SU-DHL-6 (cell line): ENCODE data around the gene SPATA1.

Experiments used
- H2AFZ ChIP-seq: fragments of 200-600 bp; sonication (generic); 2 replicates; pipeline ENCODE4 v1.6.1; 2014; ENCODE audit warnings: low read depth, mild to moderate bottlenecking, moderate library complexity, mixed read lengths, antibody characterized with exemption, low read length; ENCODE audit not compliant: severe bottlenecking
- H3F3A ChIP-seq: fragments of 200-600 bp; shearing (Covaris generic); 2 replicates; pipeline ENCODE4 v1.6.0; 2016; ENCODE audit warnings: antibody characterized with exemption, mild to moderate bottlenecking; ENCODE audit not compliant: insufficient read depth
- H3K27ac ChIP-seq: fragments of 200-600 bp; sonication (generic); 2 replicates; pipeline ENCODE4 v1.5.1; 2016; ENCODE audit warnings: low read depth, mild to moderate bottlenecking, low read length, moderate library complexity, mixed read lengths
- H3K27me3 ChIP-seq: fragments of 200-600 bp; sonication (generic), shearing (Covaris generic); 2 replicates; pipeline ENCODE4 v1.6.0; 2014; ENCODE audit warnings: mild to moderate bottlenecking, low read length
- H3K36me3 ChIP-seq: fragments of 200-600 bp; sonication (generic); 2 replicates; pipeline ENCODE4 v1.6.1; 2014; ENCODE audit warnings: mild to moderate bottlenecking, low read length, mixed read lengths
- H3K4me2 ChIP-seq: fragments of 300-600, 200-600 bp; shearing (Covaris generic), sonication (generic); 2 replicates; pipeline ENCODE4 v1.6.0; 2014; ENCODE audit warnings: low read length, low read depth, mild to moderate bottlenecking; ENCODE audit not compliant: poor library complexity, severe bottlenecking
- H3K4me3 ChIP-seq: fragments of 200-600 bp; sonication (generic); 2 replicates; pipeline ENCODE4 v1.5.1; 2014; ENCODE audit warnings: antibody characterized with exemption, low read length, mild to moderate bottlenecking, mixed read lengths; ENCODE audit not compliant: insufficient read depth, poor library complexity, severe bottlenecking
- H3K79me2 ChIP-seq: fragments of 200-600 bp; sonication (generic); 2 replicates; pipeline ENCODE4 v1.6.1; 2014; ENCODE audit warnings: mild to moderate bottlenecking, low read length, moderate library complexity; ENCODE audit not compliant: insufficient read depth
- H3K9ac ChIP-seq: fragments of 200-600 bp; sonication (generic); 2 replicates; pipeline ENCODE4 v1.7.0; 2014; ENCODE audit warnings: mild to moderate bottlenecking, low read length
- H3K9me2 ChIP-seq: fragments of 200-600 bp; sonication (generic); replicated peaks from 2 replicates; pipeline ENCODE4 v1.6.1; 2014; ENCODE audit warnings: low read length; ENCODE audit not compliant: insufficient read depth
- H3K9me3 ChIP-seq: fragments of 200-600 bp; sonication (generic); 2 replicates; pipeline ENCODE4 v1.6.1; 2014; ENCODE audit warnings: low read length, mixed read lengths; ENCODE audit not compliant: insufficient read depth
- H4K20me1 ChIP-seq: fragments of 200-600 bp; sonication (generic); 2 replicates; pipeline ENCODE4 v1.6.1; 2014; ENCODE audit warnings: low read depth, mild to moderate bottlenecking, antibody characterized with exemption, low read length, moderate library complexity, mixed read lengths
- CTCF ChIP-seq: fragments of 200-600 bp; sonication (generic); IDR thresholded peaks from one replicate; pipeline ENCODE4 v1.5.1; 2017; ENCODE audit warnings: antibody characterized with exemption, mild to moderate bottlenecking, low read length, moderate library complexity; ENCODE audit not compliant: insufficient read depth, poor library complexity, severe bottlenecking
- EZH2phosphoT487 ChIP-seq: fragments of 200-600 bp; sonication (generic), shearing (Covaris generic); conservative IDR thresholded peaks from 2 replicates; pipeline ENCODE4 v1.6.1; 2018; ENCODE audit warnings: mild to moderate bottlenecking, antibody characterized with exemption, low read length, moderate library complexity, mixed read lengths

SPATA1 gene

DNA sequence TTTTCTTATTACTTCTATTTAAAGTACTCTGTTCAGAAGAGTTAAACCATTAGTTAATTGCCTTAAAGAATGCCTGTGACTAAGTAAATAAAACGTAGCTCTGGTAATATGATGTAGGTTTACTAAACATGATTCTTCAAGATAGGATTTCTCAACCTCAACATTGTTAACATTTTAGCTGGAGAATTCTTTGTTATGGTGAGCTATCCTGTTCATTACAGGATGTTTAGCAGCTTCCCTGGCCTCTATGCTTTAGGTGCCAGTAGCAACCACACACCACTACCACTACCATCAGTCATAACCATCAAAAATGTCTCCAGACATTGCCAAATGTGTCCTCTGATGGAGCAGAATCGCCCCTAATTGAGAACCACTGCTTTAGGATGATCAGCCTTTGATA is 16.4 kb upstream of the SPATA1 start:
- TF ChIP-seq CTCF, result no peak
- no peak for TF ChIP-seq EZH2phosphoT487
- no peak overlapping the region for H2AFZ ChIP-seq
- H3K79me2 ChIP-seq, result peaks cover 41% of the 10 kb centered on the region
- H3F3A ChIP-seq, result peaks cover 8% of the 10 kb centered on the region; the same call in 1 of the 2 replicates
- H3K9me3 ChIP-seq, result no peaks in the 10 kb centered on the region
- H3K36me3 ChIP-seq, result peaks cover 50% of the 10 kb centered on the region
- H3K9ac ChIP-seq, result no peak overlapping the region
- no peak overlapping the region for H3K27ac ChIP-seq
- no peaks in the 10 kb centered on the region for H3K27me3 ChIP-seq
- H3K4me3 ChIP-seq, result no peak overlapping the region
- no peak overlapping the region for H3K4me2 ChIP-seq
- H3K9me2 ChIP-seq, result no peaks in the 10 kb centered on the region
- peaks cover 13% of the 10 kb centered on the region for H4K20me1 ChIP-seq

- Histone ChIP-seq H3K9me3 (no peaks in the 10 kb centered on the region), H3K9ac (no peak overlapping the region), H3K4me3 (no peak overlapping the region), H3K36me3 (peaks cover 67% of the 10 kb centered on the region), H3K27me3 (no peaks in the 10 kb centered on the region), H3F3A (peaks cover 18% of the 10 kb centered on the region), H3K27ac (no peak overlapping the region), H4K20me1 (peaks cover 9% of the 10 kb centered on the region), H3K9me2 (no peaks in the 10 kb centered on the region), H3K79me2 (peaks cover 15% of the 10 kb centered on the region), H3K4me2 (no peak overlapping the region), H2AFZ (no peak overlapping the region)
- TF ChIP-seq CTCF (no peak), EZH2phosphoT487 (no peak)
Measured at GRCh38 chr1:84492726-84493125, 13.5 kb upstream of the SPATA1 start.

DNA sequence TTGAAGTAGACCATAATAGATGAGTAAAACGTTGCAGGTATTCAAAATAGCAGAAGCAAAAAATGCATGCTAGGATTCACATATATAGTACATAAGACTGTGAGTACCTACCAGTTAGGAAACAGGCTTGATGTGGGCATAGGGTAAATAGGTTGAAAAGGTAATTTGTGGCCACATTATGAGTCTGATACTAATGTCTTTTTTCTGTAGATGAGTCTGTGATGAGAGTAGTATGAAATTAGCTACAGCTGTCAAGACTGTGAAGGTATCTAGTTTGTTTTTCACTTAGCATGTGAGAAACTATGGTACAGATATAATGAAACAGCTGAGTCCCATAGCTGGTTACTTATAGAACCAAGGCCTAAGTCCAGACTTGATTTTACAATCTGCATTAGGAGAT is 12.4 kb upstream of the SPATA1 start:
- Histone ChIP-seq H3K9me3 (no peaks in the 10 kb centered on the region), H3K9ac (no peak overlapping the region), H4K20me1 (no peaks in the 10 kb centered on the region), H3K9me2 (no peaks in the 10 kb centered on the region), H3K36me3 (peaks cover 66% of the 10 kb centered on the region), H3F3A (peaks cover 22% of the 10 kb centered on the region), H3K4me2 (no peak overlapping the region), H2AFZ (no peak overlapping the region), H3K27me3 (no peaks in the 10 kb centered on the region), H3K4me3 (no peak overlapping the region), H3K79me2 (peaks cover 10% of the 10 kb centered on the region), H3K27ac (no peak overlapping the region)
- no peak for TF ChIP-seq EZH2phosphoT487
- TF ChIP-seq CTCF, result no peak
